Measurements from ENCODE around the gene RABGAP1L. TPM values are rescaled to one million over a fixed set of nuclear protein-coding genes. Genes with fewer than 3 reads are reported as not detected.

RABGAP1L gene
- total RNA-seq, 4 donors from 2014 or later, result 31.2 to 115 (median 62.5) TPM

GRCh38 chr1:174938281-174939007, 779.1 kb downstream of the RABGAP1L start:
- no peak for ATAC-seq
- no peaks in the 10 kb centered on the region for H3K36me3 ChIP-seq
- H3K9me3 ChIP-seq, result no peaks in the 10 kb centered on the region
- 41 to 44% methylated on average over 6 of the region's 6 CpGs for WGBS, 2 donors (ENCODE audit: low coverage in 1 of 2)
- peaks cover 0 to 12% (median 0%) of the 10 kb centered on the region in 3 donors for H3K4me1 ChIP-seq
- no peaks in the 10 kb centered on the region for H3K27me3 ChIP-seq
- H3K4me3 ChIP-seq, result no peak overlapping the region
- no peak overlapping the region for H3K27ac ChIP-seq
- no peak for TF ChIP-seq EP300 (IDR thresholded peaks at IDR 0.05)
- TF ChIP-seq CTCF (IDR thresholded peaks at IDR 0.05), result no peak
- no peak for TF ChIP-seq POLR2AphosphoS5 (IDR thresholded peaks at IDR 0.05)
- no peak for TF ChIP-seq POLR2A (IDR thresholded peaks at IDR 0.05)

- no peak overlapping the region for H3K4me3 ChIP-seq
- peaks cover 0 to 12% (median 0%) of the 10 kb centered on the region in 3 donors for H3K4me1 ChIP-seq
- WGBS, 2 donors (ENCODE audit: low coverage in 1 of 2), result 95 to 100% methylated on average over 1 to 3 of the region's 3 CpGs
- H3K27me3 ChIP-seq, result no peaks in the 10 kb centered on the region
- no peak for ATAC-seq
- H3K27ac ChIP-seq, result no peak overlapping the region
- H3K9me3 ChIP-seq, result no peaks in the 10 kb centered on the region
- no peaks in the 10 kb centered on the region for H3K36me3 ChIP-seq
- TF ChIP-seq CTCF (IDR thresholded peaks at IDR 0.05) (no peak), POLR2A (IDR thresholded peaks at IDR 0.05) (no peak), POLR2AphosphoS5 (IDR thresholded peaks at IDR 0.05) (no peak), EP300 (IDR thresholded peaks at IDR 0.05) (no peak)
Observed at GRCh38 chr1:174939775-174940545, 780.6 kb downstream of the RABGAP1L start.

GRCh38 chr1:174940646-174941175, 781.4 kb downstream of the RABGAP1L start:
- Histone ChIP-seq H3K4me3 (no peak overlapping the region), H3K4me1 (peaks cover 0 to 12% (median 0%) of the 10 kb centered on the region in 3 donors), H3K36me3 (no peaks in the 10 kb centered on the region), H3K27ac (no peak overlapping the region), H3K9me3 (no peaks in the 10 kb centered on the region), H3K27me3 (no peaks in the 10 kb centered on the region)
- ATAC-seq, result no peak
- TF ChIP-seq POLR2AphosphoS5 (IDR thresholded peaks at IDR 0.05) (no peak), EP300 (IDR thresholded peaks at IDR 0.05) (no peak), POLR2A (IDR thresholded peaks at IDR 0.05) (no peak), CTCF (IDR thresholded peaks at IDR 0.05) (no peak)
- WGBS, 2 donors (ENCODE audit: low coverage in 1 of 2), result 77 to 94% methylated on average over 3 of the region's 3 CpGs

GRCh38 chr1:174942547-174943255, 783.4 kb downstream of the RABGAP1L start:
- H3K27ac ChIP-seq, result no peak overlapping the region
- no peaks in the 10 kb centered on the region for H3K9me3 ChIP-seq
- H3K4me3 ChIP-seq, result no peak overlapping the region
- no peaks in the 10 kb centered on the region for H3K27me3 ChIP-seq
- WGBS, 2 donors (ENCODE audit: low coverage in 1 of 2), result 52 to 63% methylated on average over 2 of the region's 2 CpGs
- peak; percentile 83 for ATAC-seq
- H3K4me1 ChIP-seq, result peaks cover 0 to 12% (median 0%) of the 10 kb centered on the region in 3 donors
- H3K36me3 ChIP-seq, result no peaks in the 10 kb centered on the region
- TF ChIP-seq POLR2A (IDR thresholded peaks at IDR 0.05) (no peak), EP300 (IDR thresholded peaks at IDR 0.05) (no peak), POLR2AphosphoS5 (IDR thresholded peaks at IDR 0.05) (no peak), CTCF (IDR thresholded peaks at IDR 0.05) (no peak)

All from gastroesophageal sphincter (tissue), 4 donors.